GM18526 (cell line): ENCODE measurements around the gene PNKD.
A peak's percentile ranks its signal among the peaks of the same experiment; 100 is the strongest.

Experiments used
- POLR2A ChIP-seq: IDR thresholded peaks from 3 replicates; pipeline ENCODE4 v1.6.1; 2011; ENCODE audit not compliant: insufficient read length; ENCODE audit errors: extremely low read depth

The PNKD gene

GRCh38 chr2:218245214-218245613 lies 25.1 kb upstream of the PNKD start:
- no peak for TF ChIP-seq POLR2A

DNA sequence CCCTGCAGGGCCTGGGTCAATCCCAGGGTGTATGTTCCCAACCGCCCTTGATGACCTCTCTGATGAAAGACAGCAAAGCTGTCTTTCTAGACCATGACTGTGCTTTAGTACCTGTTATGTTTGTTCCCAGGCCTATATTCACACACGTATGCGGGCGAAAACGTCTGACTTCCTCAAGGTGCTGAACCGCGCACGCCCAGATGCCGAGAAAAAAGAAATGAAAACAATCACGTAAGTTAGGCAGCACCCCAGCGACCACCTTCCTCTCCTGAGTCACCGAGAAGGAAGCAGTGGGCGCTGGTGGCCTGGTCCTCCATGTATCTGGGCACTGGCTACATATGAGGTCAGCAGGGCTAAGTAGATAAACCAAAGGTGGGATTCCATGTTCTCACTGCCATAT lies 20.6 kb upstream of the PNKD start:
- TF ChIP-seq POLR2A, result no peak

GRCh38 chr2:218252509-218253231 lies 17.6 kb upstream of the PNKD start:
- peak; percentile 11 for TF ChIP-seq POLR2A

DNA sequence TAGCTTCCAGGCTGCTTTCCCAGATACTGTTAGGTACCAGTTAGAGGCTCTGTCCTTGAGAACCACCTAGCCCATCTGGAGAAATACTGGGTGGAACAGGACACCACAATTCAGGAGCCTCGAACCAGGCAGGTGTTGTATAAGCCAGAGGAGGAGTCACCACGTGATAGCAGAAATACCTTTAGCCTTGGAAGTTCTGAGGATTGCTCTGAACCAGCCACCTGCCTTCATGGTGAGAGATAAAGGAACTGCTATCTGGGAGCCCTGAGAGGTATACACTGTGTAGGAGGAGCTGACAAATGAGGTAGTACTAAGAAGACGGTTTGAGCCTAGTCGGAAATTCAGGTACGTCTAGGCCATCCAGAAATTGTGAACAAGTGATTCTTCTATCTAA lies 17.1 kb upstream of the PNKD start:
- no peak for TF ChIP-seq POLR2A

GRCh38 chr2:218255446-218255845 lies 14.9 kb upstream of the PNKD start:
- TF ChIP-seq POLR2A, result no peak

DNA sequence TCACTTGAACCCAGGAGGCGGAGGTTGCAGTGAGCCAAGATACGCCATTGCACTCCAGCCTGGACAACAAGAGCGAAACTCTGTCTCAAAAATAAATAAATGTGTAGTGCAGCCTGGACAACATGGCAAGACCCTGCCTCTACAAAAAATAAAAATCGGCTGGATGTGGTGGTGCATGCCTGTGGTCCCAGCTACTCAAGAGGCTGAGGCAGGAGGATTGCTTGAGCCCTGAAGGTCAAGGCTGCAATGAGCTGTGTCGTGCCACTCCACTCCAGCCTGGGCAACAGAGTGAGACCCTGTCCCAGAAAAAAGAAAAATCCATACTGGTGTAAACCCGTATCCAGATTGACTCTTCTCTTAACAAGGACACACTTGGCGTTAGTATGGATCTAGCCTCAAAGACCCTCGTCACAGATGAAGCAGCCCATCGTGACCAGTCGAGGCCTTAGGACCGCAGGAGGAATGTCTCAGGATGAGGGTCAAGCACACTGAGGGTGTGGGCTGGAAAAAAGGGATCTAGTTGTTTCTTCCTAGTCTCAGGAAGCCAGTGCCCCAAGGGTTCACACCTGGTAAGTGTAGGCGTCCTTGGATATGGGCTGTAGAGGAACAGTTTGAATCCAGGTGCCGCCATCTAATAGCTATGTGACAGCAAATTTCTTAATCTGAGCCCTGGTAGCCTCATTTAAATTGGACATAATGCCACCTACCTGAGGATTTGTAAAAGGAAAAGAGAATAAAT lies 13.5 kb upstream of the PNKD start:
- no peak for TF ChIP-seq POLR2A

- peak; percentile 22 for TF ChIP-seq POLR2A
Observed at GRCh38 chr2:218257390-218257981, 12.8 kb upstream of the PNKD start.

GRCh38 chr2:218259099-218259961 lies 11.0 kb upstream of the PNKD start:
- TF ChIP-seq POLR2A, result no peak

GRCh38 chr2:218260166-218260565 lies 10.2 kb upstream of the PNKD start:
- TF ChIP-seq POLR2A, result no peak

DNA sequence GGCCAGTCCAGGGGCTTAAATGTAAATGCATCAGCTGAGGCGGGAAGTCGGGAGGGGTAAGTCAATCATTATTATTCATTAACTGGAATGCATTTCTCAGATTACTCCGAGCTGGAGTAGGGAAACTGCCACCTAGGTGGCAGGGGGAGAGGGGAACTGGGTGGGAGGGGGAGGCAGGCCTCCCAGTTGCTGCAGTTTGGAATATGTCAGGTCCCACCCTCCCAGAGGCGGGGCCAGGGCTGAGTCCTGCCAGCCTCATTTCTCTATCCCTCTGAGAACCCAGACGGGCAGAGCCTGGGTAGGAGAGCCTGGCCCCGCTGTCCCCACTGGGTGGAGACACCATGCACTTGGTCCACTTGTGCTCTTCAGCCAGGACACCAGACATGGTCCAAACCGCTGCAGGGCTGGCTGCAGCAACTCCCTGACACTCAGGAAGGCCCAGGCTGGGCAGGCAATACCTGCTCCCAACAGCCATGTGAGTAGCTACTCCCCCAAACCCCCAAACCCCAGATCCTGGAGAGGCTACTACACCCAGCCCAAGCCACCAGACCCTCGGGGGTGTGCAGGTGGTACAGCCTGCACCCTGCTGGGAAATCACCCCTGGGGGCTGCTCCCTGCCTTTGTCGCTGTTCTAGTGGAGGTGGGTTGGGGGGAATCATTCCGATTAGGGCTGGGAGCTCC lies 9.4 kb upstream of the PNKD start, which contains the start of gene GPBAR1:
Gene GPBAR1, plus strand, starts transcription at position 274 of the 681 bp plus-strand sequence. CDS start 1,710 bp downstream, outside the sequence.
- TF ChIP-seq POLR2A, result no peak

GRCh38 chr2:218261423-218262236 lies 8.7 kb upstream of the PNKD start:
- TF ChIP-seq POLR2A, result no peak

DNA sequence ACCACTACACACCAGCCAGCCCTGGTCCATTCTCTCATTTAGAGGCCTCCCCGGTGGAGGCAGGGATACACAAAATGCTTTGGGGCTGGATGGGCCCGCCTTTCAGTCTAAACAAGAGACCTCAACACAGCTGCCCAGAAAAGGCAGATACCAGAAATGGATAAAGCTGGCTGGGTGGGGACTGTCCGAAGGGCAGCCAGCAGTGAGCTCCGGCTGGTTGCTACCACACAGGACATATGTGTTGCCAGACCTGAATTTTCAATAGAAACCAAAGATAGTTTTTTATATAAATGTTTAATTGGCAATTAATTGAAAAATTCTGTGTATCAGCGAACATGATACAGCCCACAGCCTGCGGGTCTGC lies 8.1 kb upstream of the PNKD start:
- TF ChIP-seq POLR2A, result no peak

DNA sequence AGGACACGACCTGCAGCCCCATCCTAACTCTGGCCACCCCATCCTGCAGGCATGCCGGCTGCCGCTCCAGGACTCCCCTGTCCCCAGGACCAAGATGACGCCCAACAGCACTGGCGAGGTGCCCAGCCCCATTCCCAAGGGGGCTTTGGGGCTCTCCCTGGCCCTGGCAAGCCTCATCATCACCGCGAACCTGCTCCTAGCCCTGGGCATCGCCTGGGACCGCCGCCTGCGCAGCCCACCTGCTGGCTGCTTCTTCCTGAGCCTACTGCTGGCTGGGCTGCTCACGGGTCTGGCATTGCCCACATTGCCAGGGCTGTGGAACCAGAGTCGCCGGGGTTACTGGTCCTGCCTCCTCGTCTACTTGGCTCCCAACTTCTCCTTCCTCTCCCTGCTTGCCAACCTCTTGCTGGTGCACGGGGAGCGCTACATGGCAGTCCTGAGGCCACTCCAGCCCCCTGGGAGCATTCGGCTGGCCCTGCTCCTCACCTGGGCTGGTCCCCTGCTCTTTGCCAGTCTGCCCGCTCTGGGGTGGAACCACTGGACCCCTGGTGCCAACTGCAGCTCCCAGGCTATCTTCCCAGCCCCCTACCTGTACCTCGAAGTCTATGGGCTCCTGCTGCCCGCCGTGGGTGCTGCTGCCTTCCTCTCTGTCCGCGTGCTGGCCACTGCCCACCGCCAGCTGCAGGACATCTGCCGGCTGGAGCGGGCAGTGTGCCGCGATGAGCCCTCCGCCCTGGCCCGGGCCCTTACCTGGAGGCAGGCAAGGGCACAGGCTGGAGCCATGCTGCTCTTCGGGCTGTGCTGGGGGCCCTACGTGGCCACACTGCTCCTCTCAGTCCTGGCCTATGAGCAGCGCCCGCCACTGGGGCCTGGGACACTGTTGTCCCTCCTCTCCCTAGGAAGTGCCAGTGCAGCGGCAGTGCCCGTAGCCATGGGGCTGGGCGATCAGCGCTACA lies 7.4 kb upstream of the PNKD start:
- TF ChIP-seq POLR2A, result no peak
